Germinal center (tissue), 1 donor: ENCODE results near the gene KRT33A.
"Not testable (repeated sequence)": the region's sequence is repeated elsewhere in the genome, so short reads cannot be mapped to it uniquely, and the experiment has no call there.

Experiments
- DNase-seq: peaks from one replicate; pipeline ENCODE4 v3.0.0; 2012; ENCODE audit warnings: mixed read lengths, low spot score

KRT33A gene

GRCh38 chr17:41350381-41350878 lies at the start of gene KRT33A:
Gene KRT33A, minus strand, starts transcription at chr17:41350828. Its CDS starts 61 bp downstream, at chr17:41350767.
- not testable (repeated sequence) for DNase-seq

GRCh38 chr17:41396996-41397660 lies 46.5 kb upstream of the KRT33A start, which contains the start of gene KRT31:
Gene KRT31, minus strand, starts transcription at chr17:41397608. Its CDS starts 69 bp downstream, at chr17:41397539.
- DNase-seq: no peak

- no peak for DNase-seq
Observed at GRCh38 chr17:41396340-41396739, 45.7 kb upstream of the KRT33A start.

GRCh38 chr17:41395611-41396010 lies 45.0 kb upstream of the KRT33A start:
- DNase-seq: no peak

GRCh38 chr17:41395044-41395443 lies 44.4 kb upstream of the KRT33A start:
- DNase-seq: not testable (repeated sequence)

- DNase-seq: no peak
Observed at GRCh38 chr17:41394254-41394996, 43.8 kb upstream of the KRT33A start.

- no peak for DNase-seq
Observed at GRCh38 chr17:41393826-41394225, 43.2 kb upstream of the KRT33A start.

GRCh38 chr17:41393294-41393693 lies 42.7 kb upstream of the KRT33A start:
- no peak for DNase-seq

- DNase-seq: no peak
Observed at GRCh38 chr17:41392278-41392677, 41.6 kb upstream of the KRT33A start.

- DNase-seq: no peak
Observed at GRCh38 chr17:41391535-41391934, 40.9 kb upstream of the KRT33A start.

GRCh38 chr17:41390411-41390938 lies 39.8 kb upstream of the KRT33A start:
- DNase-seq: no peak

- DNase-seq: no peak
Observed at GRCh38 chr17:41387670-41388069, 37.0 kb upstream of the KRT33A start.

GRCh38 chr17:41386227-41386626 lies 35.6 kb upstream of the KRT33A start:
- no peak for DNase-seq

GRCh38 chr17:41383690-41384089 lies 33.1 kb upstream of the KRT33A start:
- no peak for DNase-seq

- no peak for DNase-seq
Observed at GRCh38 chr17:41382394-41382793, 31.8 kb upstream of the KRT33A start.

- DNase-seq: not testable (repeated sequence)
Observed at GRCh38 chr17:41381943-41382342, 31.3 kb upstream of the KRT33A start, which contains the start of gene KRT34. Gene KRT34, minus strand, starts transcription at chr17:41382306. Its CDS starts 60 bp downstream, at chr17:41382246.

- DNase-seq: not testable (repeated sequence)
Observed at GRCh38 chr17:41380091-41380490, 29.5 kb upstream of the KRT33A start.

GRCh38 chr17:41377546-41377945 lies 26.9 kb upstream of the KRT33A start:
- DNase-seq: no peak

- DNase-seq: no peak
Observed at GRCh38 chr17:41369713-41370112, 19.1 kb upstream of the KRT33A start, which contains the start of gene KRT33B. Gene KRT33B, minus strand, starts transcription at chr17:41369813. Its CDS starts 63 bp downstream, at chr17:41369750.

GRCh38 chr17:41369023-41369422 lies 18.4 kb upstream of the KRT33A start:
- no peak for DNase-seq

- no peak for DNase-seq
Observed at GRCh38 chr17:41367426-41368075, 16.9 kb upstream of the KRT33A start.

- no peak for DNase-seq
Observed at GRCh38 chr17:41366070-41366469, 15.4 kb upstream of the KRT33A start.
